ENCODE results near the gene MAP3K5.
"Not testable (repeated sequence)": the region's sequence is repeated elsewhere in the genome, so short reads cannot be mapped to it uniquely, and the experiment has no call there.

MAP3K5 gene

GRCh38 chr6:136792095-136792409 lies 225 bp downstream of the MAP3K5 start:
- H4K91ac ChIP-seq (ENCODE audit: low read length): peak overlapping the region; percentile 85
- H2AK5ac ChIP-seq (ENCODE audit: low read length, severe bottlenecking): no peak overlapping the region
- H3K36me3 ChIP-seq (ENCODE audit: control insufficient read depth in 1 of 2, insufficient read depth in 2 of 2, low read depth in 1 of 2, low read length in 2 of 2): no peaks in the 10 kb centered on the region
- no peaks in the 10 kb centered on the region for H3K9me3 ChIP-seq (ENCODE audit: control insufficient read depth, low read length)
- H2BK12ac ChIP-seq (ENCODE audit: low read length in 2 of 2): peak overlapping the region; percentile 69 to 91
- DNase-seq: no peak
- peaks cover 13% of the 10 kb centered on the region for H3K79me1 ChIP-seq (replicated peaks; ENCODE audit: low read length, poor library complexity, severe bottlenecking)
- H2BK15ac ChIP-seq (ENCODE audit: low read depth, poor library complexity, severe bottlenecking): peak overlapping the region; percentile 95
- peak overlapping the region; percentile 49 to 57 for H3K14ac ChIP-seq (ENCODE audit: low read length in 2 of 2)
- H3K4ac ChIP-seq (ENCODE audit: low read depth in 1 of 2, low read length in 2 of 2): peak overlapping the region; percentile 87 to 88
- peaks cover 7% of the 10 kb centered on the region for H3K4me1 ChIP-seq (ENCODE audit: control insufficient read depth, insufficient read depth, low read depth, low read length)
- peak overlapping the region; percentile 99 for H3K4me2 ChIP-seq (ENCODE audit: low read length, poor library complexity, severe bottlenecking)
- H3K23ac ChIP-seq (ENCODE audit: low read length in 2 of 2): peak overlapping the region in 1 of 2 experiments; percentile 96
- H3K27ac ChIP-seq (ENCODE audit: low read length, poor library complexity, severe bottlenecking): no peak overlapping the region
- peak overlapping the region; percentile 21 for H2AFZ ChIP-seq (ENCODE audit: low read depth, low read length)
- WGBS: under 1% methylated on average over 43 of the region's 46 CpGs
- H2BK120ac ChIP-seq (ENCODE audit: low read depth, low read length): peak overlapping the region; percentile 37
- H4K8ac ChIP-seq (ENCODE audit: low read length): peak overlapping the region; percentile 55
- H2BK5ac ChIP-seq (ENCODE audit: low read depth, low read length, poor library complexity, severe bottlenecking): no peak overlapping the region
- peak overlapping the region; percentile 94 for H3K9ac ChIP-seq (ENCODE audit: low read length)
- H3K4me3 ChIP-seq (ENCODE audit: insufficient read depth in 1 of 2, low read depth in 1 of 2, low read length in 2 of 2): peak overlapping the region; percentile 85 to 94
- H3K27me3 ChIP-seq (ENCODE audit: control insufficient read depth in 1 of 2, insufficient read depth in 1 of 2, low read length in 2 of 2): no peaks in the 10 kb centered on the region
- peak overlapping the region; percentile 65 to 99 for H3K18ac ChIP-seq (ENCODE audit: low read depth in 1 of 2, low read length in 2 of 2)

GRCh38 chr6:136791296-136792094 lies 782 bp downstream of the MAP3K5 start:
- H2BK5ac ChIP-seq (ENCODE audit: low read depth, low read length, poor library complexity, severe bottlenecking): no peak overlapping the region
- H4K91ac ChIP-seq (ENCODE audit: low read length): peak overlapping the region; percentile 85
- H3K4ac ChIP-seq (ENCODE audit: low read depth in 1 of 2, low read length in 2 of 2): peak overlapping the region; percentile 87 to 88
- H2BK12ac ChIP-seq (ENCODE audit: low read length in 2 of 2): peak overlapping the region; percentile 69 to 91
- peak overlapping the region; percentile 99 for H3K4me2 ChIP-seq (ENCODE audit: low read length, poor library complexity, severe bottlenecking)
- peak overlapping the region; percentile 37 for H2BK120ac ChIP-seq (ENCODE audit: low read depth, low read length)
- H3K27me3 ChIP-seq (ENCODE audit: control insufficient read depth in 1 of 2, insufficient read depth in 1 of 2, low read length in 2 of 2): no peaks in the 10 kb centered on the region
- peak overlapping the region; percentile 94 for H3K9ac ChIP-seq (ENCODE audit: low read length)
- peak overlapping the region; percentile 49 to 57 for H3K14ac ChIP-seq (ENCODE audit: low read length in 2 of 2)
- 3% methylated on average over 55 of the region's 62 CpGs for WGBS
- peak overlapping the region; percentile 85 to 94 for H3K4me3 ChIP-seq (ENCODE audit: insufficient read depth in 1 of 2, low read depth in 1 of 2, low read length in 2 of 2)
- H3K18ac ChIP-seq (ENCODE audit: low read depth in 1 of 2, low read length in 2 of 2): peak overlapping the region; percentile 82 to 99
- peak overlapping the region; percentile 13 for H3K27ac ChIP-seq (ENCODE audit: low read length, poor library complexity, severe bottlenecking)
- peaks cover 7% of the 10 kb centered on the region for H3K4me1 ChIP-seq (ENCODE audit: control insufficient read depth, insufficient read depth, low read depth, low read length)
- peak overlapping the region; percentile 95 for H2BK15ac ChIP-seq (ENCODE audit: low read depth, poor library complexity, severe bottlenecking)
- peak overlapping the region in 1 of 2 experiments; percentile 96 for H3K23ac ChIP-seq (ENCODE audit: low read length in 2 of 2)
- peak; percentile 81 for DNase-seq
- peak overlapping the region; percentile 61 for H4K8ac ChIP-seq (ENCODE audit: low read length)
- no peak overlapping the region for H2AK5ac ChIP-seq (ENCODE audit: low read length, severe bottlenecking)
- H3K9me3 ChIP-seq (ENCODE audit: control insufficient read depth, low read length): no peaks in the 10 kb centered on the region
- peak overlapping the region; percentile 53 for H2AFZ ChIP-seq (ENCODE audit: low read depth, low read length)
- peaks cover 17% of the 10 kb centered on the region for H3K79me1 ChIP-seq (replicated peaks; ENCODE audit: low read length, poor library complexity, severe bottlenecking)
- H3K36me3 ChIP-seq (ENCODE audit: control insufficient read depth in 1 of 2, insufficient read depth in 2 of 2, low read depth in 1 of 2, low read length in 2 of 2): no peaks in the 10 kb centered on the region

GRCh38 chr6:136790411-136791295 lies 1.6 kb downstream of the MAP3K5 start:
- Histone ChIP-seq H3K79me1 (replicated peaks; ENCODE audit: low read length, poor library complexity, severe bottlenecking) (peaks cover 20% of the 10 kb centered on the region), H3K18ac (ENCODE audit: low read depth in 1 of 2, low read length in 2 of 2) (no peak overlapping the region), H3K4me1 (ENCODE audit: control insufficient read depth, insufficient read depth, low read depth, low read length) (peaks cover 7% of the 10 kb centered on the region), H3K23ac (ENCODE audit: low read length in 2 of 2) (no peak overlapping the region), H2BK12ac (ENCODE audit: low read length in 2 of 2) (peak overlapping the region in 1 of 2 experiments; percentile 90), H3K4ac (ENCODE audit: low read depth in 1 of 2, low read length in 2 of 2) (no peak overlapping the region), H2BK120ac (ENCODE audit: low read depth, low read length) (no peak overlapping the region), H3K9ac (ENCODE audit: low read length) (peak overlapping the region; percentile 94), H3K4me3 (ENCODE audit: insufficient read depth in 1 of 2, low read depth in 1 of 2, low read length in 2 of 2) (peak overlapping the region in 1 of 2 experiments; percentile 94), H3K9me3 (ENCODE audit: control insufficient read depth, low read length) (no peaks in the 10 kb centered on the region), H3K4me2 (ENCODE audit: low read length, poor library complexity, severe bottlenecking) (peak overlapping the region; percentile 99), H3K36me3 (ENCODE audit: control insufficient read depth in 1 of 2, insufficient read depth in 2 of 2, low read depth in 1 of 2, low read length in 2 of 2) (no peaks in the 10 kb centered on the region), H3K27ac (ENCODE audit: low read length, poor library complexity, severe bottlenecking) (no peak overlapping the region), H4K8ac (ENCODE audit: low read length) (no peak overlapping the region), H4K91ac (ENCODE audit: low read length) (no peak overlapping the region), H2AFZ (ENCODE audit: low read depth, low read length) (peak overlapping the region; percentile 53), H2AK5ac (ENCODE audit: low read length, severe bottlenecking) (no peak overlapping the region), H2BK5ac (ENCODE audit: low read depth, low read length, poor library complexity, severe bottlenecking) (no peak overlapping the region), H3K14ac (ENCODE audit: low read length in 2 of 2) (no peak overlapping the region), H2BK15ac (ENCODE audit: low read depth, poor library complexity, severe bottlenecking) (no peak overlapping the region), H3K27me3 (ENCODE audit: control insufficient read depth in 1 of 2, insufficient read depth in 1 of 2, low read length in 2 of 2) (no peaks in the 10 kb centered on the region)
- 83% methylated on average over 4 of the region's 7 CpGs for WGBS
- DNase-seq: no peak

GRCh38 chr6:136789440-136789839 lies 2.8 kb downstream of the MAP3K5 start:
- WGBS: 96% methylated on average over 3 of the region's 3 CpGs

More at GRCh38 chr6:136789440-136789839, 2.8 kb downstream of the MAP3K5 start:
- Histone ChIP-seq H2AK5ac (ENCODE audit: low read length, severe bottlenecking) (peak overlapping the region; percentile 82), H3K79me1 (replicated peaks; ENCODE audit: low read length, poor library complexity, severe bottlenecking) (peaks cover 21% of the 10 kb centered on the region), H4K91ac (ENCODE audit: low read length) (peak overlapping the region; percentile 25), H3K4ac (ENCODE audit: low read depth in 1 of 2, low read length in 2 of 2) (peak overlapping the region; percentile 32 to 82), H3K4me1 (ENCODE audit: control insufficient read depth, insufficient read depth, low read depth, low read length) (peaks cover 10% of the 10 kb centered on the region), H3K18ac (ENCODE audit: low read depth in 1 of 2, low read length in 2 of 2) (peak overlapping the region; percentile 37)
- not testable (repeated sequence) for H3K9me3 ChIP-seq (ENCODE audit: control insufficient read depth, low read length); H3K27ac ChIP-seq (ENCODE audit: low read length, poor library complexity, severe bottlenecking); H2BK15ac ChIP-seq (ENCODE audit: low read depth, poor library complexity, severe bottlenecking); H2AFZ ChIP-seq (ENCODE audit: low read depth, low read length); H3K14ac ChIP-seq (ENCODE audit: low read length in 2 of 2); H3K36me3 ChIP-seq (ENCODE audit: control insufficient read depth in 1 of 2, insufficient read depth in 2 of 2, low read depth in 1 of 2, low read length in 2 of 2); H2BK5ac ChIP-seq (ENCODE audit: low read depth, low read length, poor library complexity, severe bottlenecking); H4K8ac ChIP-seq (ENCODE audit: low read length); H2BK12ac ChIP-seq (ENCODE audit: low read length in 2 of 2); DNase-seq; H3K9ac ChIP-seq (ENCODE audit: low read length); H3K4me2 ChIP-seq (ENCODE audit: low read length, poor library complexity, severe bottlenecking); H3K27me3 ChIP-seq (ENCODE audit: control insufficient read depth in 1 of 2, insufficient read depth in 1 of 2, low read length in 2 of 2); H3K4me3 ChIP-seq (ENCODE audit: insufficient read depth in 1 of 2, low read depth in 1 of 2, low read length in 2 of 2); H3K23ac ChIP-seq (ENCODE audit: low read length in 2 of 2); H2BK120ac ChIP-seq (ENCODE audit: low read depth, low read length)
